Spleen (tissue), 13 donors: Measurements from ENCODE around the gene FAM221B. TPM values are rescaled to one million over a fixed set of nuclear protein-coding genes. Genes with fewer than 3 reads are reported as not detected.
A peak's percentile ranks its signal among the peaks of the same experiment; 100 is the strongest.

Source experiments
- DNase-seq: peaks from one replicate; pipeline ENCODE4 v3.0.0-alpha.2; 2020
- H3K27ac ChIP-seq, 8 donors: fragments of 200-600 bp; sonication (generic) in 7 of 8; 1 replicate in 4 of 8; 2 replicates in 4 of 8; pipeline versions ENCODE4 v1.5.0 to v1.8.0; 2016 to 2021; ENCODE audit warnings: inconsistent platforms in 4 of 8, mild to moderate bottlenecking in 4 of 8, moderate library complexity in 1 of 8
- H3K27me3 ChIP-seq, 7 donors: fragments of 200-600 bp; sonication (generic) in 6 of 7; replicated peaks in 1 of 7; 1 replicate in 4 of 7; 2 replicates in 3 of 7; pipeline versions ENCODE4 v1.5.0 to v1.8.0; 2016 to 2021; ENCODE audit warnings: inconsistent platforms in 3 of 7, mild to moderate bottlenecking in 1 of 7
- H3K36me3 ChIP-seq, 6 donors: fragments of 200-600 bp; sonication (generic) in 5 of 6; 1 replicate in 4 of 6; 2 replicates in 2 of 6; pipeline versions ENCODE4 v1.5.0 to v1.8.0; 2016 to 2021; ENCODE audit warnings: inconsistent platforms in 2 of 6
- H3K4me1 ChIP-seq, 6 donors: fragments of 200-600 bp; sonication (generic) in 5 of 6; 1 replicate in 3 of 6; 2 replicates in 3 of 6; pipeline versions ENCODE4 v1.5.0 to v1.8.0; 2016 to 2021; ENCODE audit warnings: inconsistent platforms in 3 of 6
- H3K4me3 ChIP-seq, 8 donors: fragments of 200-600 bp; sonication (generic) in 7 of 8; 1 replicate in 4 of 8; 2 replicates in 4 of 8; pipeline versions ENCODE4 v1.5.0 to v1.8.0; 2016 to 2021; ENCODE audit warnings: inconsistent platforms in 4 of 8, mild to moderate bottlenecking in 4 of 8, moderate library complexity in 2 of 8
- H3K9me3 ChIP-seq, 8 donors: fragments of 200-600 bp; sonication (generic) in 7 of 8; 1 replicate in 4 of 8; 2 replicates in 4 of 8; pipeline versions ENCODE4 v1.5.0 to v1.8.0; 2016 to 2021; ENCODE audit warnings: inconsistent platforms in 4 of 8
- POLR2A ChIP-seq, 3 donors: fragments of 450-650 bp; IDR thresholded peaks; one replicate each; pipeline ENCODE4 v1.5.1; 2017; ENCODE audit warnings: antibody characterized with exemption in 3 of 3, mild to moderate bottlenecking in 1 of 3
- POLR2AphosphoS5 ChIP-seq, 3 donors: sonication (generic); formaldehyde crosslinking; IDR thresholded peaks; one replicate each; pipeline ENCODE4 v1.5.1; 2017; ENCODE audit warnings: antibody characterized with exemption in 3 of 3
- WGBS, 5 donors: extraction: QIAGEN DNeasy Blood & Tissue Kit in 3 of 5; methylation state at CpG; one replicate each; pipeline versions ENCODE4 v1.1.5 to v1.1.7; 2013 to 2018; 5-methylcytosine and 5-hydroxymethylcytosine counted together
- intact Hi-C: fragments of 100-400 bp; cut with DNase I; formaldehyde crosslinking; loops from one replicate; pipeline ENCODE4 v1.15.0; 2023; ENCODE audit warnings: low total_unique reads
- long read RNA-seq, 2 donors: transcript quantifications; one replicate each; lab custom pipeline, GENCODE V29; 2026
- polyA plus RNA-seq, 3 donors: library from polyadenylated mRNA; stranded (reverse); fragments of 200-250 nt; gene quantifications; one replicate each; pipeline ENCODE4 v1.2.1, GENCODE V29; 2013
- total RNA-seq, 7 donors: library from RNA; depleted of rRNA in 3 of 7; stranded (reverse); fragments of >200 nt in 3 of 7; fragmentation: NEBNext Ultra II Directional in 4 of 7; extraction: Animal tissue kit (Norgen Biotek cat#: 25700) in 4 of 7; gene quantifications; one replicate each; pipeline versions ENCODE4 v1.1.0 to v1.2.1, GENCODE V29; 2016 to 2021
- TF ChIP-seq, protein P1 (sequence below), 11 experiments: fragments of 200-600 bp in 7 of 11; fragments of 450-650 bp in 4 of 11; sonication (generic) in 4 of 11; IDR thresholded peaks in 8 of 11; conservative IDR thresholded peaks in 3 of 11; 1 replicate in 7 of 11; 2 replicates in 4 of 11; pipeline versions ENCODE4 v1.4.0 to v1.8.0; 2016 to 2021; ENCODE audit warnings: antibody characterized with exemption in 11 of 11, inconsistent platforms in 4 of 11, mild to moderate bottlenecking in 1 of 11
- donor health status: healthy with polysubstance abuse.
- donor health status: DM: no; HTN: no; CAD: no; lungs with moderate emphysema.
- donor health status: DM: no; HTN: no; CAD: no.
- donor health status: Bipolar disorder and iron deficiency.
- donor health status: healthy.
- donor health status: DM: no; HTN: no; CAD: no.
- donor health status: DM: yes; HTN: yes; CAD: no.

The FAM221B gene, protein sequence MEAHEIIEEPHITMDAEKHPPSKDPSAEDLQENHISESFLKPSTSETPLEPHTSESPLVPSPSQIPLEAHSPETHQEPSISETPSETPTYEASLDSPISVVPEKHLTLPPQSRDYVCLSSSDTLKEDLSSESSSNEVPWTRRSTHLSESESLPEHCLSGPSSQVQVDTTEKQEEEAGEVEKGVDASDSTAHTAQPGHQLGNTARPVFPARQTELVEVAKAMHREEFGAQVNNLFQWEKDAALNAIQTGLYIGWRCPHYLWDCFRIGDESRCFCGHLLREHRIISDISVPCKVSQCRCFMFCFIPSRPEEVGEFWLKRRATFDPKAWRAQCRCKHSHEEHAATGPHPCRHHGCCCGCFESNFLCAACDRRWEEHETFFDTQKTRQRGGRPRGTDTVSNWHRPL
- not detected for total RNA-seq
- not detected for polyA plus RNA-seq
- long read RNA-seq, donor 1 = 0 reads
- long read RNA-seq, donor 2 = 0 reads

DNA sequence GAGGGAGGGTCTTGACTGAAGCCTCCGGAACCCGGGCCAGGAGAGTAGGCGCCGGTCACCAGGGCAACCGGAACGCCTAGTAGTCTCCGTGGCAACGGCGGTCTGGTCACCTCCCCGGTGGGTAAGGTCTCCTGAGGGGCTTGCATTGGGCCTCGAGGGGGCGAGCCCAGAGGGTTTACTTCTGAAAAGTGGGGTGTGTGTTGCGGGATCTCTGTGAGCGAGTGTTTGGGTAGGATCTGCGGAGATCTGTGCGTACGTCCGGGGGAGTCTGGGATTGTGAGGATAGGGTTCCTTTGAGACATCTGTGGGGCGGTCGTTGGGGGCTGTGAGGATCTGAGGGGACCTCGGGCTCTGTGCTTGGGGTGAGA, at the start of gene FAM221B:
Gene FAM221B, minus strand, starts transcription at position 17 of the 368 bp plus-strand sequence. CDS start 2,571 bp downstream, outside the sequence.
- Histone ChIP-seq H3K27me3 (no peaks in the 10 kb centered on the region), H3K27ac (peak within 1 kb of the TSS; percentile 89 to 97 (median 94)), H3K4me3 (peak within 1 kb of the TSS; percentile 54 to 85 (median 64)), H3K4me1 (peaks cover 4 to 56% (median 31%) of the 10 kb centered on the region in 6 donors), H3K9me3 (no peaks in the 10 kb centered on the region), H3K36me3 (no peaks in the 10 kb centered on the region)
- peak; percentile 89 for DNase-seq
- TF ChIP-seq, protein P1, sequence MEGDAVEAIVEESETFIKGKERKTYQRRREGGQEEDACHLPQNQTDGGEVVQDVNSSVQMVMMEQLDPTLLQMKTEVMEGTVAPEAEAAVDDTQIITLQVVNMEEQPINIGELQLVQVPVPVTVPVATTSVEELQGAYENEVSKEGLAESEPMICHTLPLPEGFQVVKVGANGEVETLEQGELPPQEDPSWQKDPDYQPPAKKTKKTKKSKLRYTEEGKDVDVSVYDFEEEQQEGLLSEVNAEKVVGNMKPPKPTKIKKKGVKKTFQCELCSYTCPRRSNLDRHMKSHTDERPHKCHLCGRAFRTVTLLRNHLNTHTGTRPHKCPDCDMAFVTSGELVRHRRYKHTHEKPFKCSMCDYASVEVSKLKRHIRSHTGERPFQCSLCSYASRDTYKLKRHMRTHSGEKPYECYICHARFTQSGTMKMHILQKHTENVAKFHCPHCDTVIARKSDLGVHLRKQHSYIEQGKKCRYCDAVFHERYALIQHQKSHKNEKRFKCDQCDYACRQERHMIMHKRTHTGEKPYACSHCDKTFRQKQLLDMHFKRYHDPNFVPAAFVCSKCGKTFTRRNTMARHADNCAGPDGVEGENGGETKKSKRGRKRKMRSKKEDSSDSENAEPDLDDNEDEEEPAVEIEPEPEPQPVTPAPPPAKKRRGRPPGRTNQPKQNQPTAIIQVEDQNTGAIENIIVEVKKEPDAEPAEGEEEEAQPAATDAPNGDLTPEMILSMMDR (IDR thresholded peaks at IDR 0.05 in 8 of 11, conservative IDR thresholded peaks at IDR 0.05 in 3 of 11) = no peak
- TF ChIP-seq POLR2A (IDR thresholded peaks at IDR 0.05) = no peak
- TF ChIP-seq POLR2AphosphoS5 (IDR thresholded peaks at IDR 0.05) = no peak
- intact Hi-C loops = no loop called here
- WGBS, 5 donors = 1 to 3% (median 2%) methylated on average over 12 to 21 of the region's 21 CpGs

DNA sequence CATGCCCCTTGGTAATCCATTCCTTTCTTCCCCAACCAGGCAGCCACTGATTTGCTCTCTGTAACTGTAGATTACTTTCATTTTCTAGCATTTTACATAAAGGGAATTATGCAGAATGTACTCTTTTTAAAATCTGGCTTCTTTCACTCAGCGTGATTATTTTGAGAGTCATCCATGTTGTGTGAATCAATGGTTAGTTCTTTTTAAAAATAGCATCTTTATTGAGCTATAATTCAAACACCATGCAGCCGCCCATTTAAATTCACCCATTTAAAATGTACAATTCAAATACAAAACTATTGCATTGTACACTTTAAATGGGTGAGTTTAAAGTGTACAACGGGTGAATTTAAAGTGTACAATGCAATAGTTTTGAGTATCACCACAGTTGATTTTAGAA, 44.0 kb upstream of the FAM221B start:
- H3K27me3 ChIP-seq = peaks cover 0 to 6% (median 0%) of the 10 kb centered on the region in 7 donors
- TF ChIP-seq POLR2A (IDR thresholded peaks at IDR 0.05) = no peak
- TF ChIP-seq, protein P1 (IDR thresholded peaks at IDR 0.05 in 8 of 11, conservative IDR thresholded peaks at IDR 0.05 in 3 of 11) = no peak
- no peak for TF ChIP-seq POLR2AphosphoS5 (IDR thresholded peaks at IDR 0.05)
- no peak overlapping the region for H3K4me3 ChIP-seq
- no peaks in the 10 kb centered on the region for H3K4me1 ChIP-seq
- peaks cover 0 to 18% (median 11%) of the 10 kb centered on the region in 8 donors for H3K9me3 ChIP-seq
- 72 to 87% (median 78%) methylated on average over 3 of the region's 3 CpGs for WGBS, 5 donors
- no peak overlapping the region for H3K27ac ChIP-seq
- no peak for DNase-seq
- intact Hi-C loops = no loop called here
- no peaks in the 10 kb centered on the region for H3K36me3 ChIP-seq

DNA sequence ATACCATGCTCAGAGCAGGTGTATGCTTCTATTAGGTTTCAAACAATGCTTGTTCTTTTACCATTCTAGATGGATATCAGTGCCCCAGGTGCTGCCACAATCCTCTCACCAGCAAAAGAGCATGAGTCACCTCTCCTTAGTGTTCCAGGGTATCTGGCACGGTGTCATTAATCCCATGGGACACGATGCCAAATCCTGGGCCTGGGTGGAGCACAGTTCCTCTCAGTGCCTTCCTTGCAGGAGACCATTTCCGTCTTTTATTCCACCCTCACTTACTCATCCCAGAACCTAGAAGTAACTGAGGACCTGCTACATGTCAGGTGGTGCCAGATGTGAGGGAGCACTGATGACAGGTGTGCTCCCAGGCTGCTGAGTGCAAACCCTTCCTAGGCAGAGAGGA, 43.0 kb upstream of the FAM221B start:
- H3K9me3 ChIP-seq = peaks cover 0 to 8% (median 2%) of the 10 kb centered on the region in 8 donors
- no peak for DNase-seq
- H3K36me3 ChIP-seq = no peaks in the 10 kb centered on the region
- intact Hi-C loops = no loop called here
- no peak overlapping the region for H3K4me3 ChIP-seq
- H3K27me3 ChIP-seq = peaks cover 0 to 6% (median 0%) of the 10 kb centered on the region in 7 donors
- no peak overlapping the region for H3K27ac ChIP-seq
- TF ChIP-seq POLR2A (IDR thresholded peaks at IDR 0.05) = no peak
- TF ChIP-seq POLR2AphosphoS5 (IDR thresholded peaks at IDR 0.05) = no peak
- TF ChIP-seq, protein P1 (IDR thresholded peaks at IDR 0.05 in 8 of 11, conservative IDR thresholded peaks at IDR 0.05 in 3 of 11) = no peak
- H3K4me1 ChIP-seq = no peaks in the 10 kb centered on the region
- 78 to 90% (median 83%) methylated on average over 2 to 3 of the region's 3 CpGs for WGBS, 5 donors

DNA sequence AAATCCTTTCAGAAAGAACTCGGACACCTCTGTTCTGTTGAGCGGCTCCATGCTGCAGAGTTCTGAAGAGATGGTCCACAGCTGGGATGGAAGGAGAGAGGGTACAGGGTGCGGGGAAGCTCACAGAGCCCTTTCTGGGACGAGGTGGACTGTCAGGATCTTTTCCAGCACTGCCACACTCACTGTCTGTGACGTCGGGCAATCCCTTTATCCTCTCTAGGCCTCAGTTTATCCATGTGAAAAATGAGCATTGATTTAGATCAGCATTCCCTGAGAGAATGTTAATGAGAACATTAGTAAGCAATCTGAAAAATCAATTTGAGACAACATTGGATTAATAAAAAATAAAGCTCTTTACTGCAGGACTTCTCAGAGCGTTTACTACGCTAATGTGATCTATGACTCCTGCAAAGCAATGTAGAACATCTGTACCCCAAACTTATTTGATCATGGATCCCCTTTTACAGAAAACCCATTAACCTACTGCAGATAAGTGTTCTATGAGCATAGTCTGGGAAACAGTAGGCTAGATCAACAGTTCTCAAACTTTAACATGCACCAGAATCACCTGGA, 41.9 kb upstream of the FAM221B start, which contains the start of gene OR13J1:
Gene OR13J1, minus strand, starts transcription at position 51 of the 573 bp plus-strand sequence. Its CDS starts 0 bp downstream, at position 51.
- Histone ChIP-seq H3K27ac (no peak within 1 kb of the TSS), H3K9me3 (peaks cover 0 to under 1% (median 0%) of the 10 kb centered on the region in 8 donors), H3K4me3 (no peak within 1 kb of the TSS), H3K36me3 (no peaks in the 10 kb centered on the region), H3K4me1 (no peaks in the 10 kb centered on the region), H3K27me3 (peaks cover 0 to 6% (median 0%) of the 10 kb centered on the region in 7 donors)
- intact Hi-C loops = no loop called here
- no peak for DNase-seq
- 83 to 92% (median 89%) methylated on average over 8 of the region's 8 CpGs for WGBS, 5 donors
- TF ChIP-seq POLR2AphosphoS5 (IDR thresholded peaks at IDR 0.05) = no peak
- TF ChIP-seq, protein P1 (IDR thresholded peaks at IDR 0.05 in 8 of 11, conservative IDR thresholded peaks at IDR 0.05 in 3 of 11) = no peak
